ENCODE measurements around the gene ARPC5L. TPM values are rescaled to one million over a fixed set of nuclear protein-coding genes. Genes with fewer than 3 reads are reported as not detected.

ARPC5L gene
- total RNA-seq, 1 experiment from 2014 or later = 54.5 TPM

GRCh38 chr9:124906966-124907365 is 45.0 kb downstream of the ARPC5L start:
- no peaks in the 10 kb centered on the region for H3K79me2 ChIP-seq (ENCODE audit: low read length)
- H3K36me3 ChIP-seq (ENCODE audit: low read depth, low read length) = no peaks in the 10 kb centered on the region
- no peak for DNase-seq
- no peaks in the 10 kb centered on the region for H3K27me3 ChIP-seq (ENCODE audit: low read length)
- no peaks in the 10 kb centered on the region for H3K9me3 ChIP-seq (ENCODE audit: low read length)
- TF ChIP-seq CTCF (conservative IDR thresholded peaks at IDR 0.05; ENCODE audit: low read depth, low read length) (no peak), EZH2phosphoT487 (IDR thresholded peaks at IDR 0.05; ENCODE audit: borderline replicate concordance, low read length) (no peak), EZH2 (IDR thresholded peaks at IDR 0.05; ENCODE audit: low read length, unreplicated experiment) (no peak)
- no peak overlapping the region for H3K27ac ChIP-seq (ENCODE audit: low read length)
- H3K4me3 ChIP-seq (ENCODE audit: low read length) = no peak overlapping the region
- no peaks in the 10 kb centered on the region for H3K9me2 ChIP-seq (replicated peaks; ENCODE audit: low read length)
- H3F3A ChIP-seq (ENCODE audit: low read length, unreplicated experiment) = no peaks in the 10 kb centered on the region
- intact Hi-C loops (cut with micrococcal nuclease) = no loop called here
- no peak overlapping the region for H3K4me2 ChIP-seq (ENCODE audit: low read length)
- H2AFZ ChIP-seq (ENCODE audit: low read length) = no peak overlapping the region
- ChIA-PET CTCF (no interaction called here), POLR2A (ENCODE audit: unreplicated experiment) (no interaction called here)
- no peak overlapping the region for H3K9ac ChIP-seq (ENCODE audit: low read length)
- ATAC-seq = no peak
- no TSS peak for BruUV-seq (replicated peaks)
- H4K20me1 ChIP-seq (ENCODE audit: low read length) = no peaks in the 10 kb centered on the region
- H3K4me1 ChIP-seq (ENCODE audit: insufficient read depth, low read length) = no peaks in the 10 kb centered on the region

DNA sequence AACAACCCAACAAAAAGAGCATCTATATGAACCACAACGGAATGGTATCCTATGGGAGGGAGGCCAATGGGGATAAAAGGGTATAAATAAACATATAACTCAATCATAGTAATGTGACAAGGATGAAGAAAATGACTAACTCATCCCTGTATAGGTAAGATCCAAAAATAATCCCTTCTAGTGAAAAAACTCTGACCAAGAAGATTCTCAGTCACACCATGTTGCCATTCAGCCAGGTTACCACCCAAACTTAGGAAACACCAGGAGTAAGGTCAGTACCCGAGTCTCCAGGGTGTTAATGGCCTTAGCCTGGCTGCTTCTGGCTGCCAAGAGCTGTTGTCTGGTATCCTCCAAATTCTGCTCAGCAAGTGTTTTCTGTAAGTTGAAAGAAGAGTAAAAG is 46.2 kb downstream of the ARPC5L start:
- no peak overlapping the region for H3K4me3 ChIP-seq (ENCODE audit: low read length)
- ChIA-PET POLR2A (ENCODE audit: unreplicated experiment) (no interaction called here), CTCF (no interaction called here)
- no peak overlapping the region for H3K9ac ChIP-seq (ENCODE audit: low read length)
- ATAC-seq (no peak), DNase-seq (no peak)
- BruUV-seq (replicated peaks) = no TSS peak
- no peak overlapping the region for H3K4me2 ChIP-seq (ENCODE audit: low read length)
- no peaks in the 10 kb centered on the region for H3K27me3 ChIP-seq (ENCODE audit: low read length)
- intact Hi-C loops (cut with micrococcal nuclease) = no loop called here
- no peak for TF ChIP-seq CTCF (conservative IDR thresholded peaks at IDR 0.05; ENCODE audit: low read depth, low read length)
- no peak for TF ChIP-seq EZH2phosphoT487 (IDR thresholded peaks at IDR 0.05; ENCODE audit: borderline replicate concordance, low read length)
- TF ChIP-seq EZH2 (IDR thresholded peaks at IDR 0.05; ENCODE audit: low read length, unreplicated experiment) = no peak
- no peaks in the 10 kb centered on the region for H3K79me2 ChIP-seq (ENCODE audit: low read length)
- H3F3A ChIP-seq (ENCODE audit: low read length, unreplicated experiment) = no peaks in the 10 kb centered on the region
- no peaks in the 10 kb centered on the region for H3K36me3 ChIP-seq (ENCODE audit: low read depth, low read length)
- no peaks in the 10 kb centered on the region for H3K4me1 ChIP-seq (ENCODE audit: insufficient read depth, low read length)
- no peaks in the 10 kb centered on the region for H4K20me1 ChIP-seq (ENCODE audit: low read length)
- H3K9me3 ChIP-seq (ENCODE audit: low read length) = no peaks in the 10 kb centered on the region
- no peak overlapping the region for H3K27ac ChIP-seq (ENCODE audit: low read length)
- no peak overlapping the region for H2AFZ ChIP-seq (ENCODE audit: low read length)
- H3K9me2 ChIP-seq (replicated peaks; ENCODE audit: low read length) = no peaks in the 10 kb centered on the region

DNA sequence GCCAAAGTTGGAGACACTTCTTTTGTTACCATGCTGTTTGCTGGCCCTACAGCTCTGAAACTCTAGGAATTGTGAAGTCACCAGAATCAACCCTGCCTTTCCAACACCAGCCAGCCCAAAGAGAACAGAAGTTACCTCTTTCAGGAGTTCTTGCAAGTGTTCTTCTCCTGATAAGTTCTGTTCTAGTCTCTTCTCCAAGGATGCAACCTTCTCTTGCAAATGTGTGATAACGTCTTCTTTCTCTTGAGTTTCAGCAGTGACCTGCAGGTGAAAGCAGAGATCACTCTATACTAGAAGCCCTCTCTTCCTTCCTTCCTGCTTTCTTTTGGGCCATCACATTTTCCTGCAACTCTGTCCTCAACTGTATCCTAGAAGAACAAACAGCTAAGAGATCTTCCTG is 49.8 kb downstream of the ARPC5L start:
- ATAC-seq (no peak), DNase-seq (no peak)
- no peak overlapping the region for H2AFZ ChIP-seq (ENCODE audit: low read length)
- intact Hi-C loops (cut with micrococcal nuclease) = no loop called here
- no peaks in the 10 kb centered on the region for H3K27me3 ChIP-seq (ENCODE audit: low read length)
- no peaks in the 10 kb centered on the region for H3K4me1 ChIP-seq (ENCODE audit: insufficient read depth, low read length)
- no peaks in the 10 kb centered on the region for H3K9me2 ChIP-seq (replicated peaks; ENCODE audit: low read length)
- no peak overlapping the region for H3K4me3 ChIP-seq (ENCODE audit: low read length)
- CTCF ChIA-PET = no interaction called here
- no peak overlapping the region for H3K27ac ChIP-seq (ENCODE audit: low read length)
- TF ChIP-seq EZH2 (IDR thresholded peaks at IDR 0.05; ENCODE audit: low read length, unreplicated experiment) = no peak
- no peak for TF ChIP-seq EZH2phosphoT487 (IDR thresholded peaks at IDR 0.05; ENCODE audit: borderline replicate concordance, low read length)
- TF ChIP-seq CTCF (conservative IDR thresholded peaks at IDR 0.05; ENCODE audit: low read depth, low read length) = no peak
- POLR2A ChIA-PET (ENCODE audit: unreplicated experiment) = no interaction called here
- no peaks in the 10 kb centered on the region for H3K36me3 ChIP-seq (ENCODE audit: low read depth, low read length)
- no TSS peak for BruUV-seq (replicated peaks)
- H3F3A ChIP-seq (ENCODE audit: low read length, unreplicated experiment) = no peaks in the 10 kb centered on the region
- no peak overlapping the region for H3K9ac ChIP-seq (ENCODE audit: low read length)
- no peak overlapping the region for H3K4me2 ChIP-seq (ENCODE audit: low read length)
- no peaks in the 10 kb centered on the region for H3K9me3 ChIP-seq (ENCODE audit: low read length)
- no peaks in the 10 kb centered on the region for H3K79me2 ChIP-seq (ENCODE audit: low read length)
- H4K20me1 ChIP-seq (ENCODE audit: low read length) = no peaks in the 10 kb centered on the region

All from PC-3 (cell line).